NCI-H446 treated with DMSO at 0.1 percent for 48 hours (cell line): ENCODE results near the gene RHOH.
"Not testable (repeated sequence)": the region's sequence is repeated elsewhere in the genome, so short reads cannot be mapped to it uniquely, and the experiment has no call there.

Experiments
- DNase-seq: peaks from one replicate; lab custom pipeline; 2025; lab: John Stamatoyannopoulos, UW

RHOH gene

DNA sequence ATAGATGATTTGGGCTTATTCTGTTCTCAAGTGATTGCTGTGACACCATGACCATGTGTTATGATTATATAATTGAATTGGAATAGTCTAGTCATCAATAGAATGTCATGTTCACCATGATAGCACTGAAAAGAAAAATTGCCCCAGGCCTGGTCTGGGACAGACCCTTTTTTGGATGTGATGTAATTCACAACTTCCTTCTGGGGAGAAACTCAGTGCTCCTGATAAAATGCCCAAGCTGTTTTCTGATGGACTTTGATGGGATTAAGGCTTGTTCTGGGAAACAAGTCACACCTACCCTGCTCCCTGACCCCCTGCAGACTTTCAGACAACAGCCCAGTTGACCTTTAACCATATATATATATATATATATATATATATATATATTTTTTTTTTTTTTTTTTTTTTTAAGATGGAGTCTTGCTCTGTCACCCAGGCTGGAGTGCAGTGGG, 65.3 kb downstream of the RHOH start:
- no peak for DNase-seq

DNA sequence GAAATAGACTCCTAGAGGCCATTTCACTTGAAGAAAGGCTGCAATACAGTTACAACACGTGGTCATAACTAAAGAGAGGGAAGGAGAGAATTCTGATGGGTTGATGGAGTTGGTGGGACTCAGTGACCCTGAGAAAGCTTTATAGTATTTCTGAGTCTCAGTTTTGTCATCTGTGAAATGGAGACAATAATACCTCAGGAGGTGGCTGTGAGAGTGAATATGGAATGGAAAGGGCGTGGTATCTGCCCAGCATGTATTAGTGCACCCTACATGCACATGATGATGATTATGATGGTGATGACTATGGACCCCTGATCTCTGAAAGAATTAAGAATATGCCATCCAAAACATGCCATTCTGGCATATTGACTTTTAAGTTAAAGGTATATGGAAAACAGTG, 66.0 kb downstream of the RHOH start:
- DNase-seq = no peak

DNA sequence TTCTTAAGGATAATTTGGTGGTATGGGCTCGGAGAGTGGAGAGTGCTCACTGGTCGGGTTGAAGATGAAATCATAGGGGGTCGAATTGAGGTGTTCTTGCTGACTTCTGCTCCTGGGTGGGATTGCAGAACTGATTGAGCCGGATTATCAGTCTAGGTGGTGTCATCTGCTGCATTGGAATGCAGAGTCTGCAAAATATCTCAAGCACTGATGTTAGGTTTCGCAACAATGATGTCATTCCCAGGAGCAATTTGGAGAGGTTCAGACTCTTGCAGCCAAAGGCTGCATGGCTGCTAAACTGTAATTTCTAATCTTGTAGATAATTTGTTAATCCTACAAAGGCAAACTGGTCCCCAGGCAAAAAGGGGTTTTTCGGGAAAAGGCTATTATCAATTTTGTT, 67.7 kb downstream of the RHOH start:
- DNase-seq = no peak

DNA sequence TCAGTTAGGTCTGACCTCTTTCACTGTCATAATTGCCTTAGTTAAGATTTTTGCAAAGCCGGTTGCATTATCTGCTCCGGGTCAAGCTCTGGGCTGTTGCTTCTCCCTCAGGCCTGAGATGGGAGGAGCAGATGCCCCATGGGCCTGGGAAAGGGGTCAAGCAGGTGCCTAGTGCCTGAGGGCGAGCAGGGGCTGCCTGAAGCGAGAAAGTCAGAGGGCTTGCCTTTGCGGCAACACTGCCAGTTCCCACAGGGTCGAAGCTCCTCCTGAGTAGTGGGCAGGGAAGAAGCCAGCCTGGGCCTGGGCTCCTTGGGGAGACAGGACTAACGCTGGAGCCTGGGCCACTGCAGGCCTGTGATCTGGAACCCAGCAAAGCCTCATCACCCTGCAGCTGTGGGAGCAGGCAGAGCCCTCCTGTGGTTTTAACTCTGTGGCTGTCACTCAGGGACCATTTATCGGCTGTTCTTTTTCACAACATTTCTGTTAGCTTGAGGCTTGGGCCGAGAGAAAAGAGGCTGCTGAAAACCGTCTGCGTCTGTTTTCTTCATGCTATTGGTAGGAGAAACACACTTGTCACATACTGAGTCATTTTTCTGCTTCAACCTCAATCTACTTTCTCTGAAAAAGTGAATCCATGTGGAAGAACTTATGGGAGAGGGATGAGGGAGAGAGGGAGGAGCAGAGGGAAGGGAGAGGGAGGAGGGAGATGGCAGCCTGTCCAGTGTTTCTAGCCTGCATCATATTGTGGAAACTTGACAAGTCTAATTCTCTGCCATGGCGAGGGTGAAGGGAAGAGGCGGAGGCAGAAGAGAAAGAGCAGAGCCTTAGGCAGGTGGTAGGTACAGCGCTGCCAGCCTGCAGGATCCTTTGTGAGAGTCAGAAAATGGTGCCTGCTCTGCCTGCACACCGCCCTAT, 68.4 kb downstream of the RHOH start:
- DNase-seq = no peak

DNA sequence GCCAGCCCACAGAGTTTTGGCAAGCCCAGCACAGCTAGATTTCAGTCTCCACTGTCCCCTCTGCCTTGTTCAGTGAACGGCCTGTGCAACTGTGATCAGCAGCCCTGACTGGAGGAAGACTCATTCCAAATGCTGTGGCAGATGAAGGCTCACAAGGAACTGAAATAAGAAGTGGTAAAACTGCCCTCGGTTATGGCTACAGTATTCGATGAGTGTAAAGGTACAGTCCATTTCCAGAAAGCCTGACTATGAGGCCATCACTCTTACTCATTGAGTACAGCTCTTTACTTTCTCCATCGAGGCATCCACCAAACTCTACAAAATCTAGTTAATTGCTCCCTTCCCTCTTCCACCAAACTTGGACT, 69.1 kb downstream of the RHOH start:
- DNase-seq = no peak

DNA sequence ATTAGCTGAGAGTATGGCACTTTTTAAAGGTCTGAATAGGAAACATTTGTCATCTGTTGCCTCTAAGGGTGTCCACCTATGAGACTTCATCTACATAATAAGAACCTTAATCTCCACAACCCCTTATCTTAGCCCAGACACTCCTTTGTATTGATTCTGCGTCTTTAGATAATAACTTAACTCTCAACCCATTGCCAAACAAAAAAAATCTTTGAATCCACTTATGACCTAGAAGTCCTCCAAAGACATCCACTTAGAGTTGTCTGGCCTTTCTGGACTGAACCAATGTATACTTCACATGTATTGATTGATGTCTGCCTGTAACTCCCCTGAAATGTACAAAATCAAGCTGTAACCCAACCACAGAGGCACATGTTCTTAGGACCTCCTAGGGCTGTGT, 72.3 kb downstream of the RHOH start:
- no peak for DNase-seq

DNA sequence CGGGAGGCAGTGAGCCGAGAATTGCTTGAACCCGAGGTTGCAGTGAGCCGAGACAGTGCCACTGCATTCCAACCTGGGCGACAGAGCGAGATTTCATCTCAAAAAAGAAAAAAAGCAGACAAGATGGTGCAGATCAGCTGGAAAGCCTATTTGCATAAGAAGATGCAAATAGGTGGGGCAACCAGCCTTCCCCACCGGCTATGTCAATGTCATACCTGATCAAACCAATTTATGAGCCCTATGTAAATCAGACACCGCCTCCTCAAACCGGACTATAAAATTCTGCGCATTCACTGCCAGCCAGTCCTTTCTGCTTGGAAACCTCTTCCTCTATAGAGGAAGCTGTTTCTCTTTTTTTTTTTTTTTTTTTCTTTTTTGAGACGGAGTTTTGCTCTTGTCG, 73.8 kb downstream of the RHOH start:
- DNase-seq = no peak

DNA sequence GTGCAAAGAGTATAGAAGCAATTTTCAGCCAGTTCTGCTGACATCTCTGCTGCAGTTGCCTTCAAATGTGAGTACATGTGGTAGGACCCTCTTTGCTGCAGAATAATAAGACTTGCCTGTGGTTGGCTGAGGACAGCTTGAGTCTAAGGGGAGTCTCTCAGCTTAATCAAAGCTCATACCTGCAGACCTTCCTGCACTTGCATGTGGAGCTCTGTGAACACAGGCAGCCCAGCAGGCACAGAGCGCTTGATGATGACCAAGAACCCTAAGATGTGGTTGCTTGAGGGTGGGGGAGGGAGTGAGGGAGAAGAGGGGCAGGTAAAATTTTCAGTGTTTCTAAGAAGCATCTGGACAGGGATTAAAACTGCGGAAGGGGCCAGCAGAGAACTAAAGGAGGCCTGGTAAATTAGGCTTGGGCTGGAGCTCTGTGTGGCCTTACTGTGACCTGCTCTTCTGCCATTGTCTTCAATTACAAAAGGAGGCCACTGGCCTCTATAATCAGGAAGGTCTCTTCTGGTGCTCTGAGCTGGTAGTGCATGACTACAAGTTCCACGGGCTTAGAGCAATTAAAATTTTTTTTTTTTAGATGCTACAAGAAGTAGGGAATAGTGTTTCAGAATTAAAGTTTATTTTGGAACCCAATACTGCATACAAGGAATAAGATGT, 78.4 kb downstream of the RHOH start:
- DNase-seq = no peak

DNA sequence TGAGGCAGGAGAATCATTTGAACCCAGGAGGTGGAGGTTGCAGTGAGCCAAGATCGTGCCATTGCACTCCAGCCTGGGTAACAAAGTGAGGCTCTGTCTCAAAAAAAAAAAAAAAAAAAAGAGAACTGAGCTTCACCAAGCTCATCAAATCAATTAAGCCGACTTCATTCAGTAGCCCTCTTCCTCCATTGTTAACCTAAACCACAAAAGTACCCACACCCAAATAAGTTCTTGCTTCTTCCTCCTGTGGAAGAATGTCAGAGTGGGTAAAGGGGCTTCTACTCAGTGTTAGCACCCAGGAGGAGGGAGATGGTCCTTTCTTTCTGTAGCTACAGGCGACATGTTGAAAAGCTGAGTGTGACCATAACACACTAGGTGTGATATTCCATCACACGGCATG, 79.7 kb downstream of the RHOH start:
- DNase-seq = no peak

DNA sequence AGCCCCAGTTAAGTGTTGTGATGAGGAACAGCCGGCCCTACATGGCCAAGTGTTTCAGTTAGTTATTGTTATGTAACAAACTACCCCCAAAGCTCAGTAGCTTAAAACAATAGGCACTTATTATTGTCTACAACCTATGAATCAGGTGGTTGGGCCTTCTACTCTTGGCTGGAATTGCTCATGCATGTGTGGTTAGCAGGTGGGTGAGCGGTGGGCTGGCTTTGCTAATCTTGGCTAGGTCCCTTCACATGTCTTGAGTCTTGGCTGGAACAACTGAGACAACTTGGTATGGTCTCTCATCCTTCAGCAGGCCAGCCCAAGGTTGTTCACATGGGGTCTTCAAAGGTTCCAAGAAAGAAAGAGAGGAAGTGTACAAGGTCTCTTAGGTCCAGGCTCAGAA, 83.8 kb downstream of the RHOH start:
- DNase-seq = no peak

DNA sequence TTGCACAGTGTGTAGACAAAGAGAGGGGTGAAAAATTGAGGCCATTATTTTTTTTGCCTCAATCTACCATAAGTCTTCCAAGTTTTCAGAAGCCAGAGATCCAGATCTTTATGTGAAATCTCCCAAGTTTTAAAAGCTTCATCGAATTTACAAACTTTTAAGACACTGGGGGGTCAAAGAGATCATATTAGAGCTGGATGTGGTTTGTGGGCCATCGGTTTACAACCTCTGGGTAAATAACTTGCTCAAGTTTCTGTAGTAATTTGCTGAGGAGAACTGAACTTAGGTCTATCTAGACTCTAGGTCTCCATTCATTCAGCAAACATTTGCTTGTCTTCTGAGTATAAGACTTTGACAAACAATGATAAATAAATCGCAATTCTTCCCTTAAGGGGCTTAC, 84.3 kb downstream of the RHOH start:
- no peak for DNase-seq

DNA sequence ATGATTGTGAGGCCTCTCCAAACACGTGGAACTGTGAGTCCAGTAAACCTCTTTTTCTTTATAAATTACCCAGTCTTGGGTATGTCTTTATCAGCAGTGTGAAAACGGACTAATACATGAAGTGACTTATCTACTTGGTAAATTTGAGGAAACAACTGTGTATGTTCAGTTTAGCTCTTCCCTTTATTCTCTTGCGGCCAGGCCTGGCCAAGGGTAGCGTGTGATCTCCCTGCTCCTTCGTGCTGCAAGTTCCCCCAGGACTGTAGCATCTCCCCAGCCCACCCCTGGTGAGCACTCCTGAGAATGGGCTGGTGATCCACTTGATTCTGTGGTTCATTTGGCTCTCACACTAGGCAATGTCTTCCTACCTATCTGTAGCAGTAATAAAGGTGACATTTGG, 85.1 kb downstream of the RHOH start:
- no peak for DNase-seq

DNA sequence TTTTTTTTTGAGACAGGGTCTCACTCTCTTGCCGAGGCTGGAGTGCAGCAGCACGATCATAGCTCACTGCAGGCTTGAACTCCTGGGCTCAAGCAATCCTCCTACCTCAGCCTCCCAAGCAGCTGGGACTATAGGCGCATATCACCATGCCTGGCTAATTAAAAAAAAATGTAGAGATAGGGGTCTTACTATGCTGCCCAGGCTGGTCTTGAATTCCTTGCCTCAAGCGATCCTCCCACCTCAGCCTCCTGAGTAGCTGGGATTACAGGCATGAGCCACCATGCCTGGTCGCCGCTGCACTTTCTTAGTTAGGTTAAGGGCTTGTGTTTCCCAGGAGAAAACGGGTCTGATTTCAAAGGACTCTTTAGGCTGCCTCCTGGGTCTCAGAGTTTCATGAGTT, 86.0 kb downstream of the RHOH start:
- not testable (repeated sequence) for DNase-seq

DNA sequence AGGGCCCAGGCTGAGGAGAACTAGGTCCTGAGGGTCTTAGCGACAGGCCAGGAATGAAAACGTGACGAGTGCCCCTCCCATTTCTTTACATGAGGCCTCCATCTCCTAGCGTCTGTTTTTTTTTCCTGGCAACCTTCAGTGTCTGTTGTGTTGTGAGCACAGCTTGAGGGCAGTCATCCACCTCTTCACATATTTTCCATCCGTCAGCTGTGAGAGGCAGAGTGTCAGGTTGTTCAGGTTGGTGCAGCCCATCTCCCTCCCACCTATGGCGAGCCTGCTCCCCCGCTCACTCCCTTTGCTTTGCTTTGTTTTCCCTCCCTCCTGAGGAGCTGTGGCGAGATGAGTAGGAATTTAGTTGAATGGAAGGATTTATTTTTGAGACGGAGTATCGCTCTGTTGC, 86.6 kb downstream of the RHOH start:
- no peak for DNase-seq

DNA sequence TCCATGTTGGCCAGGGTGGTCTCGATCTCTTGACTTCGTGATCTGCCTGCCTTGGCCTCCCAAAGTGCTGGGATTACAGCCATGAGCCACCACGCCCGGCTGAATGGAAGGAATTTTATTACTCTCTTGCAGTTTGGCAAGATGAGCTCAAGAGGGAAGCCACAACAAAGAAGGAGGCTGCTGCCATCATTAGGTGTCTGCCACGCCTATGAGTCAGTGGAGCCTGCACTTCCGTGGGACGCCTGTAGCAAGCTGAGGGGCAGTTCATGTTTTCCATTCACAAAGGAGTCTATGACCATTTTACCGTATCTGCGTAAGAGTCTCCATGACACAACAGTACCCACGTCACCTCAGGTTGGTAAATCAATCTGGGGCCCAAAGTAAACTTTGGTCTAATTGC, 87.1 kb downstream of the RHOH start:
- DNase-seq = no peak

DNA sequence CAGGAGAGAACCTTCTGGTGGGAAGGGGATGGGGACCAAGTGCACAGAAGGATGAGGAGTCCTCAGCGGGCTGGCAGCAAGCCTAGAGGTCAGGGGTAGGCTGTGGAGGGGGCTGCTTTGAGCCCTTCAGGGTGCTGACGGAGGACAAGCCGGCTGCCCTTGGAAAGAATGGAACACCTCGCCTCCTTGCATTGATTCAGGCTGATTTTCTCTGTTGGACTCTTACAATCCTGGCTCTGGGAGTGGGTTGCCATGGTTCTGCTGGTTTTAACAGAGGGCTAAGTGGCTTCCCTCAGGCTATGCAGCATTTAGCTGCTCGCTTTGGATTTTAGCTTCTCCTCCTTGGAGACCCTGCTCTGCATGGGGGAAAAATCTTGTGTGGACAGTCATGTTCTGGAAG, 88.9 kb downstream of the RHOH start:
- no peak for DNase-seq

DNA sequence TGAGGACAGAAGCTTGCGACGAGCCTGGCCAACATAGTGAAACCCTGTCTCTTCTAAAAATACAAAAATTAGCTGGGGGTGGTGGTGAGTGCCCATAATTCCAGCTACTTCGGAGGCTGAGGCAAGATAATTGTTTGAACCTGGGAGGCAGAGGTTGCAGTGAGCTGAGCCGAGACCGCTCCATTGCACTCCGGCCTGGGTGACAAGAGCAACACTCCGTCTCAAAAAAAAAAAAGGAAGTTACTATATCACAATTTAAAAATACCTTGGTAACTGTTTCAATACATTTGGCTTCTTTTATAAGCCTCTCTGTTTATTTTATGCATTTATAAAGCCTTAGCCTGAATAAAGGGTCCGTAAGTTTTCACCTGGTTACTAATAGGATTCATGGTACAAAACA, 91.7 kb downstream of the RHOH start:
- DNase-seq = no peak

DNA sequence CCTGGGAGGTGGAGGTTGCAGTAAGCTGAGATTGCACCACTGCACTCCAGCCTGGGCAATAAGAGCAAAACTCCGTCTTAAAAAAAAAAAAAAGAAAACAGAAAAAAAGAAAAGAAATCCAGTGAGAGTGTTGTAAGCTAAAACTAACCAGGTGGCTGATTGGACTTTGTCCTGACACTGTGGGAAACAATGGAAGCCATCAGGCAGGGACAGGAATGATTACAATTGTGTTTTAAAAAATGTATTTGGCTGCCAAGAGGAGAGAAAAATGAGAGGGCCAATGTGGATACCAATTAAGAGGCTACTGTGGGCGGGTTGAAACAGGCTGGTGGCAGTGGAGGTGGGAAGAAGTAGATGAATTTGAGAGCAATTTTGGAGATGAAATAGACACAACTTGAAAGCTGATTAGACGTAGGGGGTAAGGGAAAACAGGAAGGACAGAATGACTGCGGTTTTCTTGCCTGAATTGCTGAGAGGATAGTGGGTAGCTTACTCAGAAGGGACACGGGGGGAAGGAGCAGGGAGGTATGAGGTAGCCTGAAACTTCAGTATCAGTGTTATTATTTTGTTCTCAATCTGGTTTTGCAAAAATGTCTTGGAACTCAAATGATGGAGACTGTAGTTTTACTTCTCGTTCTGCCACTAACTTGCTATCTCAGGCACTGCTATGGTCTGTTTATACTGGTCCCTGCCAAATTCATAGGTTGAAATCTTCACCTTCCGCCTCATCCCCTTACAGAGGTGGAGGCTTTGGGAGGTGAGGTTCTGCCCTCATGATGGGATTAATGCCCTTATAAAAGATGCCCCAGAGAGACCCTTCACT, 92.7 kb downstream of the RHOH start:
- no peak for DNase-seq

DNA sequence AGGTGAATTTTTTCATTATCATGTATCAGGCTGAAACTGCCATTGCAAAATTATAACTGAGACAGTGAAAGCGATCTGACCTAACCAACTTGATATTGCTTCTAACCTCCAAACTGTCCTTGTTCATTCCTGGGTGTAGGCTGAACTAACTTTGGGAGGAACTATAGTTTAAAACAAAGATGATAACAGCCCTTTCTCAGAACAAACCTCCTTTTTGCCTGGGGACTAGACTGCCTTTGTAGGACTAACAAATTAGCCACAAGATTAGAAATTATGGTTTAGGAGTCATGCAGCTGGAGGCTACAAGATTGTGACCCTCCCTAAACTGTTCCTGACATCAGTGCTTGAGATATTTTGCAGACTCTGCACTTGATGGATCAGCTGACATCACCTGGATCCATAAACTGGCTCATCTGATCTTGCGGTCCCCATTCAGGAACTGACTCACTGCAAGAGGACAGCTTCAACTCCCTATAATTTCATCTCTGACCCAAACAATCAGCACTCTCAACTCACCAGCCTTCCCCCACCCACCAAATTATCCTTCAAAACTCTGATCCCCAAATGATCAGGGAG, 93.9 kb downstream of the RHOH start:
- DNase-seq = not testable (repeated sequence)

DNA sequence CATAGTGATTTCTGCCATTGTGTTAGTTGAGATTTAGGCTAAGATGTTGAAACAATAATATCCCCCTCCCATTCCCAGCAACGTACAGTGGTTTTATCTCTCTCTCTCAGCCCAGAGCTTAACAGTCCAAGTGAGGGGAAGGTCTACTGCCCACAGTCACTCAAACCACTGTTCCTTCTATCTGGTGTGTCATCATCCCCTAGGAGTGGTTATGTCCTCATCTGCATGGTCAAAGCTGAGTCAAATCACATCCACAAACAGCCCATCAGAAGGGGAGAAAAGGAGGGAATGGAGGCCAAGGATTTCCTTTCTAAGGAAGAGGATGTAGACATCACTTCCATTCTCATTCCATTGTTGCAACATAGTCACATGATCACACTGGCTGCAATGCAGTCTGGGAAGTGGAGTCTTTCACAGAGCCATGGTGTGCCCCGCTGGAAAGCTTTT, 95.5 kb downstream of the RHOH start:
- DNase-seq = no peak

DNA sequence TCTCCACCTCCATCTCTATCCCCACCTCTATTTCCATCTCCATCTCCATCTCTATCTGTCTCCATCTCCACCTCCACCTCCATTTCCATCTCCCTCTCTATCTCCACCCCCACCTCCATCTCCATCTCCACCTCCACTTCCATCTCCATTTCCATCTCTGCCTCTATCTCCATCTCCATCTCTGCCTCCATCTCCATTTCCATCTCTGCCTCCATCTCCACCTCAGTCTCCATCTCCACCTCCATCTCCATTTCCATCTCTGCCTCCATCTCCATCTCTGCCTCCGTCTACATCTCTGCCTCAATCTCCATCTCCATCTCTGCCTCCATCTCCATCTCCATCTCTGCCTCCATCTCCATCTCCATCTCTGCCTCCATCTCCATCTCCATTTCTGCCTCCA, 97.5 kb downstream of the RHOH start:
- DNase-seq = no peak

DNA sequence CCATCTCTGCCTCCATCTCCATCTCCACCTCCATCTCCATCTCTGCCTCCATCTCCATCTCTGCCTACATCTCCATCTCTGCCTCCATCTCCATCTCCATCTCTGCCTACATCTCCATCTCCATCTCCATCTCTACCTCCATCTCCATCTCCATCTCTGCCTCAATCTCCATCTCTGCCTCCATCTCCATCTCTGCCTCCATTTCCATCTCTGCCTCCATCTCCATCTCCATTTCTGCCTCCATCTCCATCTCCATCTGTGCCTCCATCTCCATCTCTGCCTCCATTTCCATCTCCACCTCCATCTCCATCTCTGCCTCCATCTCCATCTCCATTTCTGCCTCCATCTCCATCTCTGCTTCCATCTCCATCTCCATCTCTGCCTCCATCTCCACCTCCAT, 98.2 kb downstream of the RHOH start:
- not testable (repeated sequence) for DNase-seq
